IPS DF 6.9 (cell line): ENCODE measurements around the gene FAM107A.

Source experiments
- DNase-seq: peaks from one replicate; pipeline ENCODE4 v3.0.0-alpha.2; 2013; ENCODE audit warnings: low read depth, low spot score
- H3K27ac ChIP-seq: one replicate; pipeline ENCODE4 v1.5.1; 2013; ENCODE audit warnings: low read length, control low read depth
- H3K27me3 ChIP-seq: 2 replicates; pipeline ENCODE4 v1.6.1; 2013; ENCODE audit warnings: mild to moderate bottlenecking, low read length; ENCODE audit not compliant: control insufficient read depth, insufficient read depth
- H3K36me3 ChIP-seq: 2 replicates; pipeline ENCODE4 v1.6.1; 2013; ENCODE audit warnings: low read length; ENCODE audit not compliant: control insufficient read depth, insufficient read depth
- H3K4me1 ChIP-seq: 2 replicates; pipeline ENCODE4 v1.6.1; 2013; ENCODE audit warnings: low read length; ENCODE audit not compliant: control insufficient read depth, insufficient read depth
- H3K4me3 ChIP-seq: 2 replicates; pipeline ENCODE4 v1.5.1; 2013; ENCODE audit warnings: mild to moderate bottlenecking, low read length
- H3K9me3 ChIP-seq: 2 replicates; pipeline ENCODE4 v1.6.1; 2013; ENCODE audit warnings: low read length, inconsistent platforms; ENCODE audit not compliant: control insufficient read depth, insufficient read depth
- WGBS: extraction: QIAGEN DNeasy Blood & Tissue Kit; methylation state at CpG from one replicate; pipeline ENCODE4 v1.1.7; 2013; ENCODE audit warnings: mixed read lengths, missing lambda C conversion rate; ENCODE audit not compliant: insufficient read length, insufficient coverage; 5-methylcytosine and 5-hydroxymethylcytosine counted together

Gene FAM107A

GRCh38 chr3:58537412-58538301 lies 39.5 kb downstream of the FAM107A start:
- Histone ChIP-seq H3K36me3 (no peaks in the 10 kb centered on the region), H3K27me3 (no peaks in the 10 kb centered on the region), H3K4me1 (no peaks in the 10 kb centered on the region), H3K4me3 (no peak overlapping the region), H3K27ac (no peak overlapping the region), H3K9me3 (no peaks in the 10 kb centered on the region)
- DNase-seq: no peak
- WGBS: no CpG with 5 or more reads among the region's 4 CpGs

- Histone ChIP-seq H3K27ac (no peak within 1 kb of the TSS), H3K9me3 (no peaks in the 10 kb centered on the region), H3K4me1 (no peaks in the 10 kb centered on the region), H3K36me3 (no peaks in the 10 kb centered on the region), H3K27me3 (no peaks in the 10 kb centered on the region), H3K4me3 (no peak within 1 kb of the TSS)
- WGBS: no CpG with 5 or more reads among the region's 13 CpGs
- no peak for DNase-seq
These were observed 40.4 kb downstream of the FAM107A start, which contains the start of gene ACOX2 for GRCh38 chr3:58536501-58537411. ACOX2 (minus strand) TSS chr3:58537190; CDS start chr3:58535106, 2,084 bp downstream.

- whole genome bisulfite sequencing: no CpG with 5 or more reads among the region's 2 CpGs
- Histone ChIP-seq H3K36me3 (no peaks in the 10 kb centered on the region), H3K27me3 (no peaks in the 10 kb centered on the region), H3K9me3 (no peaks in the 10 kb centered on the region), H3K27ac (no peak overlapping the region), H3K4me3 (no peak overlapping the region), H3K4me1 (no peaks in the 10 kb centered on the region)
- no peak for DNase-seq
These were observed 41.4 kb downstream of the FAM107A start for GRCh38 chr3:58535531-58536500.

- Histone ChIP-seq H3K4me3 (no peak overlapping the region), H3K27me3 (no peaks in the 10 kb centered on the region), H3K36me3 (no peaks in the 10 kb centered on the region), H3K27ac (no peak overlapping the region), H3K9me3 (no peaks in the 10 kb centered on the region), H3K4me1 (no peaks in the 10 kb centered on the region)
- DNase-seq: no peak
- no CpG with 5 or more reads among the region's 9 CpGs for WGBS
These were observed 42.3 kb downstream of the FAM107A start for GRCh38 chr3:58534592-58535494.

- Histone ChIP-seq H3K27ac (no peak overlapping the region), H3K4me1 (no peaks in the 10 kb centered on the region), H3K27me3 (no peaks in the 10 kb centered on the region), H3K36me3 (no peaks in the 10 kb centered on the region), H3K9me3 (no peaks in the 10 kb centered on the region), H3K4me3 (no peak overlapping the region)
- WGBS: no CpG with 5 or more reads among the region's 11 CpGs
- DNase-seq: peak; percentile 45
These were observed 44.4 kb downstream of the FAM107A start for GRCh38 chr3:58532794-58533220.

- Histone ChIP-seq H3K9me3 (no peaks in the 10 kb centered on the region), H3K27ac (no peak overlapping the region), H3K36me3 (no peaks in the 10 kb centered on the region), H3K27me3 (no peaks in the 10 kb centered on the region), H3K4me3 (no peak overlapping the region), H3K4me1 (no peaks in the 10 kb centered on the region)
- DNase-seq: no peak
- no CpG with 5 or more reads among the region's 2 CpGs for WGBS
These were observed 45.2 kb downstream of the FAM107A start for GRCh38 chr3:58531956-58532355.

- no CpG with 5 or more reads among the region's 7 CpGs for whole genome bisulfite sequencing
- Histone ChIP-seq H3K27ac (no peak overlapping the region), H3K27me3 (no peaks in the 10 kb centered on the region), H3K4me1 (peaks cover under 1% of the 10 kb centered on the region; the same call in 1 of the 2 replicates), H3K36me3 (no peaks in the 10 kb centered on the region), H3K9me3 (no peaks in the 10 kb centered on the region), H3K4me3 (no peak overlapping the region)
- no peak for DNase-seq
These were observed 45.6 kb downstream of the FAM107A start for GRCh38 chr3:58531555-58531954.

- no peak for DNase-seq
- Histone ChIP-seq H3K27me3 (no peaks in the 10 kb centered on the region), H3K27ac (no peak overlapping the region), H3K9me3 (no peaks in the 10 kb centered on the region), H3K4me1 (peaks cover 2% of the 10 kb centered on the region; the same call in 1 of the 2 replicates), H3K4me3 (no peak overlapping the region), H3K36me3 (no peaks in the 10 kb centered on the region)
- no CpG with 5 or more reads among the region's 18 CpGs for WGBS
These were observed 46.8 kb downstream of the FAM107A start for GRCh38 chr3:58530354-58530865.
